Activated CD8-positive, alpha-beta memory T cell treated with anti-CD3 and anti-CD28 coated beads, Interleukin-2, amount 10 ng/mL, durations not matched to agents 7 days and 5 days (primary cell): Measurements from ENCODE around the gene RHBDL2. TPM values are rescaled to one million over a fixed set of nuclear protein-coding genes. Genes with fewer than 3 reads are reported as not detected.
"Not testable (repeated sequence)": the region's sequence is repeated elsewhere in the genome, so short reads cannot be mapped to it uniquely, and the experiment has no call there.

ENCODE experiments used
- ATAC-seq: fragments of 150-1000 bp; cut with Tn5 transposase; one replicate; pipeline ENCODE4 v1.10.0; 2021; ENCODE audit warnings: moderate library complexity
- CTCF ChIA-PET: fragments of 350-600 bp; sonication (Branson Sonifier 250); formaldehyde crosslinking; loops from one replicate; lab custom pipeline; 2021; ENCODE audit warnings: antibody characterized with exemption; lab: Charles Lee
- DNase-seq: peaks from one replicate; pipeline ENCODE4 v3.0.0-alpha.2; 2020
- H3K27ac Mint-ChIP-seq: one replicate; pipeline ENCODE4 v1.8.0; 2021; ENCODE audit warnings: mild to moderate bottlenecking, mixed read lengths
- H3K27me3 Mint-ChIP-seq: one replicate; pipeline ENCODE4 v1.8.0; 2021; ENCODE audit warnings: mixed read lengths
- H3K36me3 Mint-ChIP-seq: one replicate; pipeline ENCODE4 v1.8.0; 2021; ENCODE audit warnings: mild to moderate bottlenecking, mixed read lengths
- H3K4me1 Mint-ChIP-seq: one replicate; pipeline ENCODE4 v1.8.0; 2021; ENCODE audit warnings: mixed read lengths
- H3K4me3 Mint-ChIP-seq: one replicate; pipeline ENCODE4 v1.8.0; 2021; ENCODE audit warnings: mild to moderate bottlenecking, moderate library complexity, mixed read lengths
- H3K9me3 Mint-ChIP-seq: one replicate; pipeline ENCODE4 v1.8.0; 2022; ENCODE audit warnings: low read depth, mixed read lengths
- total RNA-seq, 2 experiments: library from RNA; stranded (reverse); gene quantifications; one replicate each; pipeline ENCODE4 v1.2.3, GENCODE V29; 2021

Gene RHBDL2
- total RNA-seq, 2 experiments from 2014 or later = not detected

DNA sequence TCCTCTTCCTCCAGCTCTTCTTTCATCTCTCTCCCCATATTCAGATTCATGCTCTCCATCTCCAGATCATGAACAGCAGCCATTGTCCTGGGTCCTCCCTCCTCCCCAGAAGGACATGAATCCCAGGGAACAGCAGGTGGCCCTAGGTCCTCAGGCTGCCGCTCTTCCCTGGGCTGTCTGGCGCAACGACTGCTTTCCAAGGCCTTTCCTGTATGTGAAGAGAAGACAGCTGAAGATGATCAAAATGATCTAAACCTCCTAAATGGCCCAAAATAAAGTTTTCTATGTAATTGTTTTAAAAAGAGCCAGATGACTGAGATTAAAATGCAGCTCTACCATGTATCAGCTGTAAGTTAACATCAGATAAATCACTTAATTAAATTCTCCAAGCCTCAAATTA is 22.5 kb downstream of the RHBDL2 start:
- no peak overlapping the region for H3K27ac Mint-ChIP-seq
- peaks cover 17% of the 10 kb centered on the region for H3K4me1 Mint-ChIP-seq
- ATAC-seq = no peak
- no peak for DNase-seq
- H3K4me3 Mint-ChIP-seq = no peak overlapping the region
- CTCF ChIA-PET = no interaction called here
- no peaks in the 10 kb centered on the region for H3K9me3 Mint-ChIP-seq
- H3K27me3 Mint-ChIP-seq = no peaks in the 10 kb centered on the region
- H3K36me3 Mint-ChIP-seq = no peaks in the 10 kb centered on the region

- no peak for ATAC-seq
- no peak for DNase-seq
- no peak overlapping the region for H3K4me3 Mint-ChIP-seq
- no peaks in the 10 kb centered on the region for H3K36me3 Mint-ChIP-seq
- no peak overlapping the region for H3K27ac Mint-ChIP-seq
- peaks cover 17% of the 10 kb centered on the region for H3K4me1 Mint-ChIP-seq
- no peaks in the 10 kb centered on the region for H3K27me3 Mint-ChIP-seq
- no peaks in the 10 kb centered on the region for H3K9me3 Mint-ChIP-seq
- CTCF ChIA-PET = interaction anchor here (1.6 kb wide), 1 partner anchor 10 kb away, joined by 4 read pairs; no protein-coding TSS in a partner anchor
Measured at GRCh38 chr1:38918568-38918967, 23.1 kb downstream of the RHBDL2 start.

DNA sequence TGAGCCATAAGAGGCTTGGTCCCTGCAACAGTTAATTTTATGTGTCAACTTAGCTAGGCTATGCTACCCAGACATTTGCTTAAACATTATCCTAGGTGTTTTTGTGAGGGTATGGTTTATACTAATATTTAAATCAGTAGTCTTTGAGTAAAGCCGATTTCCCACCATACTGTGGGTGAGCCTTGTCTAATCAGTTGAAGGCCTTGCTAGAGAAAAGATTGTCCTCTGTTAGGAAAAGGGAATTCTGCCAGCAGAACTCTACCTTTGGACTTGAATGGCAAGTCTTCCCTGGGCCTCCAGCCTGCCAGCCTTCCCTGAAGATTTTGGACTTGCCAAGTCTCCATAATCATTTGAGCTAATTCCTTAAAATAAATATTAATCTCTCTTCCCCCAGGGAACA is 23.9 kb downstream of the RHBDL2 start:
- DNase-seq (no peak), ATAC-seq (no peak)
- no peak overlapping the region for H3K27ac Mint-ChIP-seq
- no peaks in the 10 kb centered on the region for H3K36me3 Mint-ChIP-seq
- H3K27me3 Mint-ChIP-seq = no peaks in the 10 kb centered on the region
- CTCF ChIA-PET = interaction anchor here (1.6 kb wide), 1 partner anchor 11 kb away, joined by 4 read pairs; no protein-coding TSS in a partner anchor
- H3K9me3 Mint-ChIP-seq = no peaks in the 10 kb centered on the region
- peaks cover 17% of the 10 kb centered on the region for H3K4me1 Mint-ChIP-seq
- H3K4me3 Mint-ChIP-seq = no peak overlapping the region

DNA sequence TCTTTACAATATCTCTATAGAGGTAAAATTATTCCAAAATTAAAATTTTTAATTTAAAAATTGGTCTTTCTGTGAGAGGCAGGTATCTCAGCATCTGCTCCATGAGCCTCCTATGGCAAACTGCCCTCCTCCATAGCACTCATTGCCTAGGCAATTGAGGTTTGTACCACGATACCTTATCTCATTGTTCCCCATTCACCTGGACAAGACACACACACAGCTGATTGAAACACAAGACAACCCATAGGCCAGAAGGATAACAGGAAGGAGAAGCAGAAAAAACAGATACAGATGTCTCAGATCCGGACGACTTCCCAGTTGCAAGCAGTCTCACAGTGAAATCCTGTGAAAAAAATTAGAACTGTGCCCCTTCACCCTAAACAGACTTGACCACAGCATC is 24.3 kb downstream of the RHBDL2 start:
- H3K4me1 Mint-ChIP-seq = peaks cover 17% of the 10 kb centered on the region
- no peak overlapping the region for H3K4me3 Mint-ChIP-seq
- ATAC-seq (no peak), DNase-seq (no peak)
- no peak overlapping the region for H3K27ac Mint-ChIP-seq
- H3K9me3 Mint-ChIP-seq = no peaks in the 10 kb centered on the region
- no peaks in the 10 kb centered on the region for H3K36me3 Mint-ChIP-seq
- no peaks in the 10 kb centered on the region for H3K27me3 Mint-ChIP-seq
- CTCF ChIA-PET = interaction anchor here (1.6 kb wide), 1 partner anchor 12 kb away, joined by 4 read pairs; no protein-coding TSS in a partner anchor

DNA sequence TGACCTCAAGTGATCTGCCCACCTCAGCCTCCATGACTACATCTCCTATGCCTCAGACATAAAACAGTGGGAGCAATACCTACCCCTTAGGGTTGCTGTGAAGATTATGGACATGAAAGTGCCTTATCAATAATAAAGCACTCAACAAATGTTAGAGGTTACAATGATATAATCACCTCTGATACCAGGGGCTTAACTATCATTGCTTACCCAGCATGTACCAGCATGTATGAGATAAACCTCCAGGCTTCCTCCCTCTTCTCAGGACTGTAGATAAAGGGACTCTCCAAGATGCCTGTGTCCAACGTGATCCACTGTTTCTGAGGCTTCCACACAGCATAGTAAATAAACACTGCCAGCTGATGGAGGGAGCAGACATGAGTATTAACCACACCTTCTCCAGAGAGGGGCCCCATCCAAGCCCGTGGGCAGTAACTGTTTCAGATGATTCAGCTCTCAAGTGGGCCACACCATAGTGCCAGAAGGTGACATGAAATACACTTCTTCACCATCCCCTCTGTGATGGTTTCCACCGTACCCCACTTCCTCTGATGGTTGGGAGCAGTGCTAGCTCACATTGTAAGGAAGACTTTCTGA is 26.2 kb downstream of the RHBDL2 start:
- ATAC-seq (peak; percentile 58), DNase-seq (peak; percentile 48)
- no peak overlapping the region for H3K4me3 Mint-ChIP-seq
- no peaks in the 10 kb centered on the region for H3K27me3 Mint-ChIP-seq
- no peak overlapping the region for H3K27ac Mint-ChIP-seq
- peaks cover 17% of the 10 kb centered on the region for H3K4me1 Mint-ChIP-seq
- H3K9me3 Mint-ChIP-seq = no peaks in the 10 kb centered on the region
- H3K36me3 Mint-ChIP-seq = no peaks in the 10 kb centered on the region
- CTCF ChIA-PET = no interaction called here

- ATAC-seq, DNase-seq, CTCF ChIA-PET, H3K4me3 Mint-ChIP-seq, H3K27me3 Mint-ChIP-seq, H3K36me3 Mint-ChIP-seq, H3K27ac Mint-ChIP-seq, H3K9me3 Mint-ChIP-seq: not testable (repeated sequence)
- peaks cover 17% of the 10 kb centered on the region for H3K4me1 Mint-ChIP-seq
Measured at GRCh38 chr1:38914908-38915307, 26.7 kb downstream of the RHBDL2 start.

GRCh38 chr1:38908821-38909220 is 32.8 kb downstream of the RHBDL2 start:
- H3K27ac Mint-ChIP-seq = no peak overlapping the region
- H3K9me3 Mint-ChIP-seq = no peaks in the 10 kb centered on the region
- peaks cover 4% of the 10 kb centered on the region for H3K36me3 Mint-ChIP-seq
- no peaks in the 10 kb centered on the region for H3K4me1 Mint-ChIP-seq
- no peak overlapping the region for H3K4me3 Mint-ChIP-seq
- CTCF ChIA-PET = no interaction called here
- no peaks in the 10 kb centered on the region for H3K27me3 Mint-ChIP-seq
- ATAC-seq (no peak), DNase-seq (no peak)

- ATAC-seq = no peak
- CTCF ChIA-PET = no interaction called here
- no peaks in the 10 kb centered on the region for H3K9me3 Mint-ChIP-seq
Measured at GRCh38 chr1:38905985-38906384, 35.6 kb downstream of the RHBDL2 start.

GRCh38 chr1:38899560-38899959 is 42.1 kb downstream of the RHBDL2 start:
- Mint-ChIP-seq H3K36me3 (no peaks in the 10 kb centered on the region), H3K4me1 (peaks cover 3% of the 10 kb centered on the region), H3K27ac (no peak overlapping the region), H3K4me3 (no peak overlapping the region), H3K9me3 (no peaks in the 10 kb centered on the region), H3K27me3 (no peaks in the 10 kb centered on the region)
- DNase-seq = no peak
- CTCF ChIA-PET = no interaction called here
- no peak for ATAC-seq

More at GRCh38 chr1:38905985-38906384, 35.6 kb downstream of the RHBDL2 start:
- Mint-ChIP-seq H3K4me1 (no peaks in the 10 kb centered on the region), H3K36me3 (peaks cover 4% of the 10 kb centered on the region), H3K27me3 (no peaks in the 10 kb centered on the region), H3K27ac (no peak overlapping the region), H3K4me3 (no peak overlapping the region)
- no peak for DNase-seq

DNA sequence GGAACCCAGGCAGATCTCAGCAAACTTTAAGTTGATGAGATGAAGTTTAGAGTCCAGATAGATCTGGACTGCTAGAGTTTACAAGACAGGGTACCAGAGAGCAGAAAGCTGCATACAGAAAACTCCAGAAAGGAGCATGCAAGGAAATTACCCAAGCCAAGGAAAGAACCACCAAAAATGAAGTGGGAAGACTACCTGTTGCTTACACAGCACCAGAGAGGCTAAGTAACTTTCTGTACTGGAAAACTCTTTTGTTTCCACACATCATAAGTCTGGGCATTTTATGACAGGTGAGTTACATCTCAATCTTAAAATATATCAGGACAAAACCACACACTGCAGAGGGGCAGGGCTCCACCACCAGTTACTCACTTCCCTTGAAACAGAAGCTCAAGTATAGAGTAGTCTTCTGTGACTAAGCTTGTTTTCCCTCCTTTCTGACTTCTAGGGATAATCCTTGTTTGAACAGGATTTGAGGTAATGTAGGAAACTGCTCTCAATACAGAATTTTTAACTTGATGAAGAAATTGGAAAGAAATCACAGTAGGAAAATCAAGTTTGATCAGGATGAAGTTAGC is 42.9 kb downstream of the RHBDL2 start:
- H3K27me3 Mint-ChIP-seq = no peaks in the 10 kb centered on the region
- H3K4me3 Mint-ChIP-seq = no peak overlapping the region
- H3K27ac Mint-ChIP-seq = no peak overlapping the region
- no peak for ATAC-seq
- CTCF ChIA-PET = no interaction called here
- H3K4me1 Mint-ChIP-seq = peaks cover 3% of the 10 kb centered on the region
- DNase-seq = no peak
- no peaks in the 10 kb centered on the region for H3K36me3 Mint-ChIP-seq
- no peaks in the 10 kb centered on the region for H3K9me3 Mint-ChIP-seq

GRCh38 chr1:38896169-38896568 is 45.5 kb downstream of the RHBDL2 start:
- no peaks in the 10 kb centered on the region for H3K9me3 Mint-ChIP-seq
- ATAC-seq = no peak
- H3K36me3 Mint-ChIP-seq = no peaks in the 10 kb centered on the region
- no peak overlapping the region for H3K4me3 Mint-ChIP-seq
- no peaks in the 10 kb centered on the region for H3K27me3 Mint-ChIP-seq
- no peak for DNase-seq
- CTCF ChIA-PET = no interaction called here
- H3K27ac Mint-ChIP-seq = no peak overlapping the region
- peaks cover 3% of the 10 kb centered on the region for H3K4me1 Mint-ChIP-seq

DNA sequence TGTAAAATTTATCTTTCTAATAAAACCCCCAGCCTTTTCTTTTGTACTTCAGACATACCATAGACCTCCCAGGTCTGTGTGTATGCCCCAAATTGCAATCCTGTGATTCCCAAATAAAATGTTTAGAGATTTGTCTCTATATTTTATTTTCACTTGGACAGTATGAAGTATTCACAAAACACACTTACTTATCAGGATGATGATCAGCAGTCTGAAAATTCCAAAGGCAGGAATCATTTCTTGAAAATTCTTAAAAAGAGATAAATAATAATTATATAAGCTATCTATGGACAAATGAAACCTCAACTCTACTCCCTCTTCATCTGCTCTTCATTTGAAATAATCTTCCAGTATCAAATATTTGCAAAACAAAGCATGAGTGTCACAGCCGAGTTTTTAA is 48.7 kb downstream of the RHBDL2 start:
- Mint-ChIP-seq H3K27me3 (no peaks in the 10 kb centered on the region), H3K4me3 (no peak overlapping the region), H3K9me3 (no peaks in the 10 kb centered on the region), H3K4me1 (no peaks in the 10 kb centered on the region), H3K36me3 (no peaks in the 10 kb centered on the region), H3K27ac (no peak overlapping the region)
- ATAC-seq (no peak), DNase-seq (no peak)
- CTCF ChIA-PET = interaction anchor here (1.1 kb wide), 1 partner anchor 199 kb away, joined by 3 read pairs; no protein-coding TSS in a partner anchor

GRCh38 chr1:38891753-38892152 is 49.9 kb downstream of the RHBDL2 start:
- CTCF ChIA-PET = no interaction called here
- Mint-ChIP-seq H3K4me1 (no peaks in the 10 kb centered on the region), H3K27me3 (no peaks in the 10 kb centered on the region)

DNA sequence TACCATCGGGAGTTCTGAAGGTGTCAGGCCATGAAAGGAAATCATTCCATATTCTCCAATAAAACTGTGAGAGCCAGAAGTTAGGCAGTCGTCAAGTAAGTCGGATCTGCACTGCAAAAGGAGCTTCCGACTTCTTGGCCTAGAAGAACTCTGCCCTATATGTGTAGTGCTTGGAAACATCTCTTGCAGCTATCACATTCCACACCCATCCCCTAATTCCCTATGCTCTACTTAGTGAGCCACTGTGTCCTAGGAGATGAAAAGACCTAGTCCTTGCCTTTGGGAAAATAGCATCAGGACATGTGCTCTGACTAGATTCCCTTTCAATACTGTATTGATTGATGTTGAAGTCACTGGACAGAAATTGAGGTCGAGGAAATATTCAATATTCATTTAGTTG is 52.0 kb downstream of the RHBDL2 start:
- DNase-seq = no peak
- H3K27me3 Mint-ChIP-seq = peaks cover 6% of the 10 kb centered on the region
- no peaks in the 10 kb centered on the region for H3K36me3 Mint-ChIP-seq
- H3K4me1 Mint-ChIP-seq = no peaks in the 10 kb centered on the region
- no peak overlapping the region for H3K4me3 Mint-ChIP-seq
- no peak overlapping the region for H3K27ac Mint-ChIP-seq
- no peak for ATAC-seq
- no peaks in the 10 kb centered on the region for H3K9me3 Mint-ChIP-seq
- CTCF ChIA-PET = no interaction called here

More at GRCh38 chr1:38891753-38892152, 49.9 kb downstream of the RHBDL2 start:
- H3K4me3 Mint-ChIP-seq = no peak overlapping the region
- no peak overlapping the region for H3K27ac Mint-ChIP-seq
- no peaks in the 10 kb centered on the region for H3K36me3 Mint-ChIP-seq
- DNase-seq (peak; percentile 35), ATAC-seq (no peak)
- H3K9me3 Mint-ChIP-seq = no peaks in the 10 kb centered on the region
